SKM-1 (cell line): ENCODE data around the gene PDLIM7.

Source experiments
- DNase-seq: peaks from one replicate; lab custom pipeline; 2025; ENCODE audit not compliant: unreplicated experiment; lab: John Stamatoyannopoulos, UW

The PDLIM7 gene

DNA sequence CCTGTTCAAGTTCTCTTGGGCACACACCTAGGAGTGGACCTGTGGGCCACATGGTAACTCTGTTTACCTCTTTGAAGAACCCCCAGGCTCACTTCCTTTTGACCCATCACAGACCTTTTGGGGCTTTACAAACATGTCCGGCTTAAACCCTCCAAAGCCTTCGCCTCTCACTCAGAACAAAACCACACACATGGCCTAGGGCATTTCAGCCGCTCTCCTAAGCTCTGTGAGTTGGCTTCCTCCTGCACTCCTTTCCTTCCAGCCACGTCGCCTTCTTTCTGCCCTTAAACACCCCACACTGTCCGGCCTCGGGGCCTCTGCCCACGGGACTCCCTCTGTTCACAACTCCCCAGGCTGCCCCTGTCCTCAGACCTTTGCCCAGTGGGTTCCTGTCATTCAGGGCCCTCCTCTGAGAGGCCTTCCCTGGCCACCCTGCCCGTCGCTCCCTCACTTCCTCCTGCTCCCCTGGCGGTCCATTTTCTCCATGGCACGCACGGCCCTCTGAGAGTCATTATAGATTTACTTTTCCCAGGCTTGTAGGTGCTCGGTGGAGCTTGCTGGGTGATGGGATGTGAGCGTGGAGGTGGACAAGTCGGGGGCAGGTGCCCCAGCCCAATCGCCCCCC is 10.3 kb upstream of the PDLIM7 start:
- DNase-seq, result no peak

GRCh38 chr5:177507165-177507564 is 9.8 kb upstream of the PDLIM7 start:
- no peak for DNase-seq

- no peak for DNase-seq
These were observed 7.7 kb upstream of the PDLIM7 start for GRCh38 chr5:177505075-177505474.

GRCh38 chr5:177504086-177505056 is 7.0 kb upstream of the PDLIM7 start:
- DNase-seq, result no peak

GRCh38 chr5:177503351-177504085 is 6.1 kb upstream of the PDLIM7 start:
- DNase-seq, result no peak

DNA sequence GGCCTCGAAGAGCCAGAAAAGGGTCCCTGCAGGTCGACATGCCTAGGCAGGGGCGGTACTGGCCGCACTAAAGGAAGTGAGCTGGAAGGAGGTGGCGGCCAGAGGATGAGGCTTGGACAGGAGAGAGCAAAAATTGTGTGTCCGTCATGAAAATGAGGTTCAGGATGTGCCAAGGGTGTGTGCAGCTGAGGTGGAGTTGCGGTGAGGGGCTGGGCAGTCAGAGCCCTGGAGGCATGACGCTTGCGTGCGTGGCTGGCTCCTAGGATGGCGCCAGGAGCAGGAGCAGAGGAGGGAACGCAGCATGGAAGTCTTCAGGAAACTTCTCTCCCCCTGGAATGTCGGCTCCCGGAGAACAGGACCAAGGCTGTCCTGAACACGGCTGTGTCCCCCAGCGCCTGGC is 5.5 kb upstream of the PDLIM7 start:
- DNase-seq, result no peak

DNA sequence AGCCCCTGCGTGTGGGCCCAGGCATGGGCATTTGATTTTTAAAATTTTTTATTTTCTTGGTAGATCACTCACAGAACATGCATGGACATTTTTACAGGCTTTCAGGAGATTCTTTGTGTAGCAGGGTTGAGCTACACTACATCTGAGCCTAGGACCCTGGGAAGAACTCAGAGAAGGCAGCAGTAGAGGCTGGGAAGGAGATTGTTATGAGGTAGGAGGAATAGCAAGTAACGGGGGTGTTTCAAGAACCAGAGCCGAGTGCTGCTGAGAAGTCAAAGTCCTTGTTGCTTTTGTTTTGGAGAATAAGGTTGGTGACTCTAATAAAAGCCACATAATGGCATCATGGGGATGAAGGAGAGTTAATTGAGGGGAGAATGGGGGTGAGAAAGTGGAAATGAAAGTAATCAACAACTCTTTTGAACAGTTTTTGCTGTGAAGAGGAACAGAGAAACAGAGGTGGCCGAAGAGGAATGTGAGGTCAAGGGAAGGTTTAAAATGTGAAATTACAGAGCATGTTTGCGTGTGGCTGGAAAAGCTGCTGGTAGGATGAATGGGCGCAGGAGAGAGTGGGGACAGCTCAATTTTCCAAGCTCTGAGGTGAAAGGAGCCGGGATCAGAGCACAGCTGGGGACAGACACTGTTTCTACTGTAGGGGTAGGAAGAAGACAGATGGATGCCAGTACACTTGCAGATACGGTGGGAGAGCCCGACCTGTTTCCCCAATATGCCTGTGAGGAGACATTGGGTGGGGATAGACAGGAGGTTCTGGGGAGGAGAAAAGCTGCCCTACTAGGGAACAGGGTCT is 4.7 kb upstream of the PDLIM7 start:
- no peak for DNase-seq

DNA sequence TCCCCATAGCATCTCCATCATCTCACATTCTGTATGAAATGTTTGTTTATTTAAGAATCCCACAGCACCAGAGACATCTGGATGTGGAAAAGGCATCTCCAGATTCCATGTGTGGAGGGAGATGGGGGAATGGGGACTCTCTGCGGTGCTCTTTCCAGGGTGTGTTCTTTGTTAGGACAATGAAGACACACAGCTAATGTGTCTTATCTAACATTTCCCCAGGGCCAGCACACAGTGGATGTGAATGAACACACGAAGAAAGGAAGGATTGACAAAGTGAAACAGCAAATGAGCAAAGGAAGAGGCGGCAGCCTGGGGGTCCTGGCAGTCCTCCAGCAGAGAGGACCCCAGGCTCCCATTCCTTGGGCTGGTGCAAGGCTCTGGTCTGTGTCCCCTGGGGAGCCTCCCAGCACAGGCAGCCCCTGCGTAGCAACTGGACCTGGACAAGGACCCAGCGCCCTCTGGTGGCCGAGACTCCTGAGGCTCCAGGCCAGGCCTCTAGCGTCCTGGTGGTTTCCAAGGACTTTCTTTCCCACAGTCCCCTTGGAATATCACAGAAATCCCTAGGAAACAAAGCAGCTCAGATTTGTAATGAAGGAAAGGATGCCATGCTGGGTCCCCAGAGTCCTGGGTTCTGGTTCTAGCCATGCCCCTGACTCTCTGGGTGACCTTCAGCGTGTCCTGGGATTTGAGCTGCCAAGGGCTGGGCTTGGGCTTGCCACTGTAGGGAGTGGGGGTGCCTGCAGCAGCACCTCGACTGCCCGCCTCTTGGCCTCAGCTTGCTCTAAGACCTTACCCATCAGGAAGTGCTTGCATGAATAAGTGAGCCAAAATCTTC is 3.5 kb upstream of the PDLIM7 start:
- DNase-seq, result peak; percentile 45

- no peak for DNase-seq
These were observed 2.4 kb upstream of the PDLIM7 start for GRCh38 chr5:177499842-177500241.

GRCh38 chr5:177498013-177498787 is 796 bp upstream of the PDLIM7 start:
- no peak for DNase-seq

- no peak for DNase-seq
These were observed 595 bp downstream of the PDLIM7 start for GRCh38 chr5:177496727-177497291.

GRCh38 chr5:177496070-177496726 is 1.2 kb downstream of the PDLIM7 start:
- DNase-seq, result no peak

- DNase-seq, result no peak
These were observed 2.0 kb downstream of the PDLIM7 start for GRCh38 chr5:177495243-177496060.

DNA sequence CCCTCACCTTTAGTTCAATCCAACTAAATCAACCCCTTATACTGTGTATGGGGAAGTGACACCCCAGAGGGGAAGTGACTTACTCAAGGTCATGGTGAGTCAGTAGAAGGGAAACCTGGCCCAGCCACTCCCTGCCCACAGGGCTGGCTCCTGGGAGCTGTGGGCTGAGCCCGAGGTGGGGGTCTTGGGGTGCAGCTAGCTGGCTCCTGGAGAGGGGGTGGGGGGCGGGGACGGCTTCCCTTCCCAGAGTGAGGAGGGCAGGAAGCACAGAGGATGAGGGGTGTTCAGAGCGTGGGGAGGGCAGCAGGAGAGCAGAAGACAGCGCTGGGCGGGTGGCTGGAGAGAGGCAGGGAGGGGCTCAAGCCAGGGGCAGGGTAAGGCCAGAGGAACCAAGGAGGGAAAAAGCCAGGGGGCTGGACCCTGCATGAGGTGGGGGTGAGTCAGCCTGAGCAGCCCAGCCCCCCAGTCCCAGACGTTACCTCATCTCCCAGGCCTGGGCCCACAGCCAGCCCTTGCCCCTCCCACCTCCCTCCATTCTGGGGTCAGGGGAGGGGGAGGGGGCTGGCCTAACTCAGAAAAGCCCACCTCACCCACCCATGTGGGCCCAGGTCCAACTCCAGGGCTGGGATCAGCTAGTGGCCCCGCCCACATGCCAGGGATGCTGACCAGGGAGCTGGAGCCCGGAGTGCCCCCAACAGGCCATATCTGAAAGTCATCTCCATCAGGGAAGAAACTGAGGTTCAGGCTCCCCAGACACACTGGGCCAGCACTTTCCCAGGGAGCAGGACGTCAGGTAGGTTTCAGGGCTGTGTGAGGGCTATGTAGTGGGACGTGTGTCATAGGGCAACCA is 2.8 kb downstream of the PDLIM7 start:
- DNase-seq, result peak; percentile 84

GRCh38 chr5:177493795-177494345 is 3.5 kb downstream of the PDLIM7 start:
- DNase-seq, result no peak

- DNase-seq, result no peak
These were observed 4.6 kb downstream of the PDLIM7 start for GRCh38 chr5:177492841-177493240.
